ENCODE measurements around the gene KDM4B. TPM values are rescaled to one million over a fixed set of nuclear protein-coding genes. Genes with fewer than 3 reads are reported as not detected.
A peak's percentile ranks its signal among the peaks of the same experiment; 100 is the strongest.

The KDM4B gene
- total and polyA plus RNA-seq, 2 of the 8 experiments (the other 6 are each of a cell fraction or from before 2014, with no cell fraction given) = 12.0 to 31.9 TPM

- no peak overlapping the region for H3K14ac ChIP-seq (ENCODE audit: insufficient read length)
- no peak overlapping the region for H3K56ac ChIP-seq (replicated peaks; ENCODE audit: insufficient read length, low read depth, low read length)
- no peaks in the 10 kb centered on the region for H3K27me3 ChIP-seq (replicated peaks in 1 of 4; ENCODE audit: control insufficient read depth in 3 of 4, extremely low read depth in 1 of 4, insufficient read depth in 3 of 4, low read length in 3 of 4)
- H3K23me2 ChIP-seq (ENCODE audit: low read depth, low read length) = no peaks in the 10 kb centered on the region
- H2BK12ac ChIP-seq (ENCODE audit: low read depth, low read length) = no peak overlapping the region
- H2BK20ac ChIP-seq (ENCODE audit: low read length) = no peak overlapping the region
- peaks cover 0 to 4% (median 0%) of the 10 kb centered on the region in 4 experiments; a peak in 1 of 7 replicates for H3K4me1 ChIP-seq (replicated peaks in 1 of 4; ENCODE audit: control insufficient read depth in 3 of 4, insufficient read depth in 4 of 4, low read length in 3 of 4)
- no peak for DNase-seq (ENCODE audit: low read depth in 1 of 2, low spot score in 2 of 2)
- no peak overlapping the region for H2AFZ ChIP-seq (ENCODE audit: low read length)
- ChIA-PET CTCF (ENCODE audit: partially characterized antibody) (interaction anchor here (0.9 to 6.0 kb wide), 7 partner anchors 9 to 226 kb away, joined by 3 to 68 read pairs (median 6); no protein-coding TSS in a partner anchor), POLR2A (ENCODE audit: partially characterized antibody) (no interaction called here)
- no peak overlapping the region for H3K4me3 ChIP-seq (ENCODE audit: extremely low read depth in 1 of 4, insufficient read depth in 2 of 4, low read depth in 3 of 4, low read length in 4 of 4)
- peaks cover 2 to 16% (median 9%) of the 10 kb centered on the region in 4 experiments; a peak in 6 of 8 replicates for H3K36me3 ChIP-seq (ENCODE audit: control insufficient read depth in 2 of 4, insufficient read depth in 4 of 4, low read length in 3 of 4)
- H3K23ac ChIP-seq (ENCODE audit: insufficient read length) = no peak overlapping the region
- H3K79me1 ChIP-seq (ENCODE audit: low read depth, low read length) = peaks cover 8% of the 10 kb centered on the region; the same call in 1 of the 2 replicates
- no peak overlapping the region for H3K4me2 ChIP-seq (ENCODE audit: insufficient read depth in 1 of 2, low read depth in 2 of 2, low read length in 2 of 2)
- H3K27ac ChIP-seq (ENCODE audit: low read depth, low read length) = peak overlapping the region; percentile 22; the same call in 1 of the 2 replicates
- H3K4ac ChIP-seq (replicated peaks; ENCODE audit: insufficient read length, low read depth, low read length) = no peak overlapping the region
- H3K79me2 ChIP-seq (ENCODE audit: control insufficient read depth in 1 of 2, insufficient read depth in 2 of 2, low read length in 2 of 2) = peaks cover 0 to 5% of the 10 kb centered on the region in 2 experiments; a peak in 1 of 4 replicates
- peaks cover 3 to 23% of the 10 kb centered on the region in 2 experiments for H4K20me1 ChIP-seq (replicated peaks in 1 of 2; ENCODE audit: control insufficient read depth in 1 of 2, insufficient read depth in 2 of 2, low read length in 2 of 2)
- no peak overlapping the region for H4K91ac ChIP-seq (replicated peaks; ENCODE audit: insufficient read length, low read length)
- no peak overlapping the region for H2BK15ac ChIP-seq (ENCODE audit: low read length)
- WGBS, 2 experiments (ENCODE audit: extremely low coverage in 1 of 2, insufficient coverage in 1 of 2, insufficient read length in 1 of 2, insufficient replicate concordance in 2 of 2, low coverage in 1 of 2, low lambda C conversion rate in 2 of 2, missing lambda C conversion rate in 1 of 2) = 88% methylated on average over 29 of the region's 29 CpGs; no CpG with 5 or more reads in 1 of the 2 experiments
- H2AK5ac ChIP-seq (ENCODE audit: low read depth, low read length) = no peak overlapping the region
- no peak overlapping the region for H3K18ac ChIP-seq (ENCODE audit: extremely low read depth, low read length)
- no peak for TF ChIP-seq E2F6 (IDR thresholded peaks at IDR 0.05)
- H4K5ac ChIP-seq (ENCODE audit: insufficient read length, low read depth, low read length) = no peak overlapping the region
- H4K8ac ChIP-seq (ENCODE audit: extremely low read depth, insufficient read depth, low read length) = no peak overlapping the region; the same call in 1 of the 2 replicates
- H2BK120ac ChIP-seq (replicated peaks; ENCODE audit: low read depth, low read length) = no peak overlapping the region
- no peaks in the 10 kb centered on the region for H3K9me3 ChIP-seq (ENCODE audit: insufficient read depth in 2 of 2, low read depth in 1 of 2, low read length in 1 of 2)
- H3K9ac ChIP-seq (replicated peaks in 1 of 4; ENCODE audit: extremely low read depth in 1 of 4, low read depth in 3 of 4, low read length in 3 of 4) = no peak overlapping the region
- no peak overlapping the region for H2BK5ac ChIP-seq (ENCODE audit: low read depth, low read length)
- FAIRE-seq = no peak
Measured at GRCh38 chr19:5035105-5035761, 66.3 kb downstream of the KDM4B start.
